HEK293 (cell line): ENCODE results near the gene SFXN3.
A peak's percentile ranks its signal among the peaks of the same experiment; 100 is the strongest.

Experiments used
- ATF2 ChIP-seq: fragments of 450-650 bp; formaldehyde crosslinking; IDR thresholded peaks from 2 replicates; pipeline ENCODE4 v1.5.1; 2016; ENCODE audit warnings: missing biosample characterization, missing genetic modification characterization, low read depth
- EGR2 ChIP-seq: fragments of 450-650 bp; formaldehyde crosslinking; IDR thresholded peaks from 2 replicates; pipeline ENCODE4 v1.5.1; 2016; ENCODE audit warnings: low read depth, missing biosample characterization, missing genetic modification characterization
- HOXC10 ChIP-seq: sonication (generic); formaldehyde crosslinking; IDR thresholded peaks from 2 replicates; pipeline ENCODE4 v1.8.1; 2023; ENCODE audit warnings: mild to moderate bottlenecking, missing genetic modification reagents
- KLF9 ChIP-seq: fragments of 450-650 bp; formaldehyde crosslinking; IDR thresholded peaks from 2 replicates; pipeline ENCODE4 v1.5.1; 2016; ENCODE audit warnings: missing biosample characterization, missing genetic modification characterization, low read depth
- MZF1 ChIP-seq: fragments of 450-650 bp; formaldehyde crosslinking; IDR thresholded peaks from 2 replicates; pipeline ENCODE4 v1.5.1; 2017; ENCODE audit warnings: missing biosample characterization, missing genetic modification characterization, borderline replicate concordance
- SALL2 ChIP-seq: fragments of 450-650 bp; formaldehyde crosslinking; IDR thresholded peaks from 2 replicates; pipeline ENCODE4 v1.5.0; 2017; ENCODE audit warnings: missing biosample characterization, mild to moderate bottlenecking, missing genetic modification characterization, borderline replicate concordance
- SP3 ChIP-seq: fragments of 450-650 bp; formaldehyde crosslinking; IDR thresholded peaks from 2 replicates; pipeline ENCODE4 v1.5.1; 2016; ENCODE audit warnings: missing biosample characterization, missing genetic modification characterization
- TCF7L2 ChIP-seq: IDR thresholded peaks from 2 replicates; pipeline ENCODE4 v1.6.1; 2011; ENCODE audit warnings: low read depth, mild to moderate bottlenecking, inconsistent platforms, low read length, moderate library complexity, borderline replicate concordance
- WT1 ChIP-seq: fragments of 450-650 bp; formaldehyde crosslinking; IDR thresholded peaks from 2 replicates; pipeline ENCODE4 v1.5.1; 2016; ENCODE audit warnings: missing biosample characterization, missing genetic modification characterization
- ZNF10 ChIP-seq: fragments of 450-650 bp; formaldehyde crosslinking; IDR thresholded peaks from 2 replicates; pipeline ENCODE4 v1.5.1; 2017; ENCODE audit warnings: missing biosample characterization, missing genetic modification characterization
- ZNF169 ChIP-seq: fragments of 450-650 bp; formaldehyde crosslinking; IDR thresholded peaks from 2 replicates; pipeline ENCODE4 v1.5.1; 2016; ENCODE audit warnings: missing biosample characterization, missing genetic modification characterization
- ZNF202 ChIP-seq: fragments of 450-650 bp; formaldehyde crosslinking; IDR thresholded peaks from 2 replicates; pipeline ENCODE4 v1.5.1; 2016; ENCODE audit warnings: missing biosample characterization, missing genetic modification characterization, borderline replicate concordance
- ZNF239 ChIP-seq: fragments of 450-650 bp; formaldehyde crosslinking; IDR thresholded peaks from 2 replicates; pipeline ENCODE4 v1.5.1; 2016; ENCODE audit warnings: missing biosample characterization, missing genetic modification characterization
- ZNF266 ChIP-seq: fragments of 450-650 bp; formaldehyde crosslinking; IDR thresholded peaks from 2 replicates; pipeline ENCODE4 v1.5.1; 2016; ENCODE audit warnings: missing biosample characterization, missing genetic modification characterization, low read depth
- ZNF274 ChIP-seq, 2 experiments: fragments of 200-500 bp in 1 of 2; fragments of 450-650 bp in 1 of 2; sonication (Bioruptor generic) in 1 of 2; formaldehyde crosslinking in 1 of 2; IDR thresholded peaks; 2 replicates each; pipeline versions ENCODE4 v1.5.1 to v1.6.1; 2014 to 2016; ENCODE audit warnings: borderline replicate concordance in 1 of 2, inconsistent platforms in 1 of 2, low read length in 1 of 2, missing biosample characterization in 1 of 2, missing genetic modification characterization in 1 of 2
- ZNF302 ChIP-seq: fragments of 450-650 bp; formaldehyde crosslinking; IDR thresholded peaks from 2 replicates; pipeline ENCODE4 v1.5.1; 2016; ENCODE audit warnings: missing biosample characterization, missing genetic modification characterization, low read depth
- ZNF335 ChIP-seq: fragments of 450-650 bp; formaldehyde crosslinking; conservative IDR thresholded peaks from 2 replicates; pipeline ENCODE4 v1.5.1; 2016; ENCODE audit warnings: missing biosample characterization, missing genetic modification characterization
- ZNF391 ChIP-seq: fragments of 450-650 bp; formaldehyde crosslinking; IDR thresholded peaks from 2 replicates; pipeline ENCODE4 v1.5.1; 2016; ENCODE audit warnings: low read depth, missing biosample characterization, missing genetic modification characterization, borderline replicate concordance
- ZNF404 ChIP-seq: fragments of 450-650 bp; formaldehyde crosslinking; IDR thresholded peaks from 2 replicates; pipeline ENCODE4 v1.5.1; 2017; ENCODE audit warnings: missing biosample characterization, missing genetic modification characterization
- ZNF629 ChIP-seq: fragments of 450-650 bp; formaldehyde crosslinking; IDR thresholded peaks from 2 replicates; pipeline ENCODE4 v1.5.1; 2017; ENCODE audit warnings: missing biosample characterization, missing genetic modification characterization
- ZNF645 ChIP-seq: fragments of 450-650 bp; formaldehyde crosslinking; IDR thresholded peaks from 2 replicates; pipeline ENCODE4; 2016; ENCODE audit warnings: missing biosample characterization, missing genetic modification characterization
- ZNF664 ChIP-seq: fragments of 450-650 bp; formaldehyde crosslinking; IDR thresholded peaks from 2 replicates; pipeline ENCODE4 v1.5.1; 2016; ENCODE audit warnings: missing biosample characterization, missing genetic modification characterization
- ZNF747 ChIP-seq: fragments of 450-650 bp; formaldehyde crosslinking; IDR thresholded peaks from 2 replicates; pipeline ENCODE4 v1.5.1; 2016; ENCODE audit warnings: missing biosample characterization, missing genetic modification characterization
- ZNF776 ChIP-seq: fragments of 450-650 bp; formaldehyde crosslinking; IDR thresholded peaks from 2 replicates; pipeline ENCODE4 v1.5.0; 2017; ENCODE audit warnings: missing biosample characterization, missing genetic modification characterization, borderline replicate concordance
- ZNF837 ChIP-seq: fragments of 450-650 bp; formaldehyde crosslinking; IDR thresholded peaks from 2 replicates; pipeline ENCODE4 v1.5.1; 2016; ENCODE audit warnings: missing biosample characterization, missing genetic modification characterization
- ZSCAN30 ChIP-seq: fragments of 450-650 bp; IDR thresholded peaks from 2 replicates; pipeline ENCODE4 v1.5.1; 2018; ENCODE audit warnings: missing biosample characterization, mild to moderate bottlenecking, missing genetic modification characterization, moderate library complexity
- ZXDB ChIP-seq: fragments of 450-650 bp; formaldehyde crosslinking; IDR thresholded peaks from 2 replicates; pipeline ENCODE4 v1.5.1; 2016; ENCODE audit warnings: missing biosample characterization, missing genetic modification characterization
- TF ChIP-seq, protein P1 (sequence below): fragments of 450-650 bp; formaldehyde crosslinking; IDR thresholded peaks from 2 replicates; pipeline ENCODE4 v1.5.1; 2016; ENCODE audit warnings: missing biosample characterization, missing genetic modification characterization
- TF ChIP-seq, protein P2 (sequence below): fragments of 450-650 bp; formaldehyde crosslinking; IDR thresholded peaks from 2 replicates; pipeline ENCODE4 v1.5.1; 2017; ENCODE audit warnings: missing biosample characterization, missing genetic modification characterization
- TF ChIP-seq, protein P3 (sequence below): fragments of 450-650 bp; formaldehyde crosslinking; IDR thresholded peaks from 2 replicates; pipeline ENCODE4 v1.5.1; 2016; ENCODE audit warnings: missing biosample characterization, missing genetic modification characterization
- TF ChIP-seq, protein P4 (sequence below): fragments of 450-650 bp; formaldehyde crosslinking; IDR thresholded peaks from 2 replicates; pipeline ENCODE4 v1.5.1; 2016; ENCODE audit warnings: missing biosample characterization, missing genetic modification characterization

Gene SFXN3

GRCh38 chr10:100986952-100987684, 43.9 kb upstream of the SFXN3 start, which contains the start of the genes MRPL43 and TWNK (continued):
- TF ChIP-seq ZNF266 (no peak), ZNF837 (no peak), ZNF664 (tag by site-specific recombination) (no peak), ZNF302 (tag by site-specific recombination) (no peak), SP3 (peak; percentile 87), ZXDB (tag by site-specific recombination) (peak; percentile 89), WT1 (no peak), ZNF629 (tag by site-specific recombination) (peak; percentile 69; the same call in 1 of the 2 replicates), ZNF391 (tag by site-specific recombination) (no peak), ZNF404 (no peak), ZNF776 (no peak), TCF7L2 (no peak), ZSCAN30 (tag by site-specific recombination) (no peak), KLF9 (peak; percentile 85), ZNF10 (tag by site-specific recombination) (0 out of 2 replicates have a peak, but pooled peaks have one; percentile 7), ZNF239 (tag by site-specific recombination) (no peak), SALL2 (tag by site-specific recombination) (no peak), ZNF274 (IDR thresholded peaks at IDR 0.05; ENCODE audit: low read length) (no peak), ZNF274 (tag by site-specific recombination; IDR thresholded peaks at IDR 0.05; ENCODE audit: borderline replicate concordance) (no peak), ZNF335 (tag by site-specific recombination) (peak; percentile 96), MZF1 (tag by site-specific recombination) (no peak), ZNF169 (no peak), ZNF747 (tag by site-specific recombination) (no peak), HOXC10 (0 out of 2 replicates have a peak, but pooled peaks have one; percentile 29), ATF2 (tag by site-specific recombination) (no peak), ZNF202 (tag by site-specific recombination) (no peak), ZNF645 (tag by site-specific recombination) (0 out of 2 replicates have a peak, but pooled peaks have one; percentile 57), EGR2 (tag by site-specific recombination) (no peak; the same call in none of the 2 replicates)
- TF ChIP-seq, protein P1, sequence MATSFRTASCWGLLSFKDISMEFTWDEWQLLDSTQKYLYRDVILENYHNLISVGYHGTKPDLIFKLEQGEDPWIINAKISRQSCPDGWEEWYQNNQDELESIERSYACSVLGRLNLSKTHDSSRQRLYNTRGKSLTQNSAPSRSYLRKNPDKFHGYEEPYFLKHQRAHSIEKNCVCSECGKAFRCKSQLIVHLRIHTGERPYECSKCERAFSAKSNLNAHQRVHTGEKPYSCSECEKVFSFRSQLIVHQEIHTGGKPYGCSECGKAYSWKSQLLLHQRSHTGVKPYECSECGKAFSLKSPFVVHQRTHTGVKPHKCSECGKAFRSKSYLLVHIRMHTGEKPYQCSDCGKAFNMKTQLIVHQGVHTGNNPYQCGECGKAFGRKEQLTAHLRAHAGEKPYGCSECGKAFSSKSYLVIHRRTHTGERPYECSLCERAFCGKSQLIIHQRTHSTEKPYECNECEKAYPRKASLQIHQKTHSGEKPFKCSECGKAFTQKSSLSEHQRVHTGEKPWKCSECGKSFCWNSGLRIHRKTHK (tag by site-specific recombination), result no peak
- TF ChIP-seq, protein P2, sequence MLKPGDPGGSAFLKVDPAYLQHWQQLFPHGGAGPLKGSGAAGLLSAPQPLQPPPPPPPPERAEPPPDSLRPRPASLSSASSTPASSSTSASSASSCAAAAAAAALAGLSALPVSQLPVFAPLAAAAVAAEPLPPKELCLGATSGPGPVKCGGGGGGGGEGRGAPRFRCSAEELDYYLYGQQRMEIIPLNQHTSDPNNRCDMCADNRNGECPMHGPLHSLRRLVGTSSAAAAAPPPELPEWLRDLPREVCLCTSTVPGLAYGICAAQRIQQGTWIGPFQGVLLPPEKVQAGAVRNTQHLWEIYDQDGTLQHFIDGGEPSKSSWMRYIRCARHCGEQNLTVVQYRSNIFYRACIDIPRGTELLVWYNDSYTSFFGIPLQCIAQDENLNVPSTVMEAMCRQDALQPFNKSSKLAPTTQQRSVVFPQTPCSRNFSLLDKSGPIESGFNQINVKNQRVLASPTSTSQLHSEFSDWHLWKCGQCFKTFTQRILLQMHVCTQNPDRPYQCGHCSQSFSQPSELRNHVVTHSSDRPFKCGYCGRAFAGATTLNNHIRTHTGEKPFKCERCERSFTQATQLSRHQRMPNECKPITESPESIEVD (tag by site-specific recombination), result no peak
- TF ChIP-seq, protein P3, sequence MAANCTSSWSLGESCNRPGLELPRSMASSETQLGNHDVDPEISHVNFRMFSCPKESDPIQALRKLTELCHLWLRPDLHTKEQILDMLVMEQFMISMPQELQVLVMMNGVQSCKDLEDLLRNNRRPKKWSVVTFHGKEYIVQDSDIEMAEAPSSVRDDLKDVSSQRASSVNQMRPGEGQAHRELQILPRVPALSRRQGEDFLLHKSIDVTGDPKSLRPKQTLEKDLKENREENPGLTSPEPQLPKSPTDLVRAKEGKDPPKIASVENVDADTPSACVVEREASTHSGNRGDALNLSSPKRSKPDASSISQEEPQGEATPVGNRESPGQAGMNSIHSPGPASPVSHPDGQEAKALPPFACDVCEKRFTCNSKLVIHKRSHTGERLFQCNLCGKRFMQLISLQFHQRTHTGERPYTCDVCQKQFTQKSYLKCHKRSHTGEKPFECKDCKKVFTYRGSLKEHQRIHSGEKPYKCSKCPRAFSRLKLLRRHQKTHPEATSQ (tag by site-specific recombination), result no peak
- TF ChIP-seq, protein P4, sequence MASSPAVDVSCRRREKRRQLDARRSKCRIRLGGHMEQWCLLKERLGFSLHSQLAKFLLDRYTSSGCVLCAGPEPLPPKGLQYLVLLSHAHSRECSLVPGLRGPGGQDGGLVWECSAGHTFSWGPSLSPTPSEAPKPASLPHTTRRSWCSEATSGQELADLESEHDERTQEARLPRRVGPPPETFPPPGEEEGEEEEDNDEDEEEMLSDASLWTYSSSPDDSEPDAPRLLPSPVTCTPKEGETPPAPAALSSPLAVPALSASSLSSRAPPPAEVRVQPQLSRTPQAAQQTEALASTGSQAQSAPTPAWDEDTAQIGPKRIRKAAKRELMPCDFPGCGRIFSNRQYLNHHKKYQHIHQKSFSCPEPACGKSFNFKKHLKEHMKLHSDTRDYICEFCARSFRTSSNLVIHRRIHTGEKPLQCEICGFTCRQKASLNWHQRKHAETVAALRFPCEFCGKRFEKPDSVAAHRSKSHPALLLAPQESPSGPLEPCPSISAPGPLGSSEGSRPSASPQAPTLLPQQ (tag by site-specific recombination), result peak; percentile 35; the same call in 1 of the 2 replicates
